Neuronal stem cell (in vitro differentiated cells): ENCODE results near the gene CALML4.

Experiments
- DNase-seq: peaks from one replicate; pipeline ENCODE4 v3.0.0-alpha.2; 2013; ENCODE audit warnings: low spot score
- H2AFZ ChIP-seq: one replicate; pipeline ENCODE4 v1.6.1; 2013; ENCODE audit warnings: mild to moderate bottlenecking, low read length, inconsistent platforms
- H2AK5ac ChIP-seq: 2 replicates; pipeline ENCODE4 v1.6.1; 2013; ENCODE audit warnings: low read depth, mild to moderate bottlenecking, inconsistent platforms, low read length, moderate library complexity, mixed read lengths
- H2BK120ac ChIP-seq: 2 replicates; pipeline ENCODE4 v1.6.1; 2013; ENCODE audit warnings: low read depth, mild to moderate bottlenecking, inconsistent platforms, low read length, moderate library complexity, mixed read lengths
- H2BK12ac ChIP-seq: one replicate; pipeline ENCODE4 v1.6.1; 2013; ENCODE audit warnings: low read length, inconsistent platforms
- H2BK15ac ChIP-seq: 2 replicates; pipeline ENCODE4 v1.6.1; 2013; ENCODE audit warnings: mild to moderate bottlenecking, low read length, inconsistent platforms, mixed read lengths
- H2BK5ac ChIP-seq: one replicate; pipeline ENCODE4 v1.6.1; 2013; ENCODE audit warnings: inconsistent platforms, mild to moderate bottlenecking, low read length, moderate library complexity
- H3K14ac ChIP-seq: one replicate; pipeline ENCODE4 v1.6.1; 2013; ENCODE audit warnings: low read length, inconsistent platforms
- H3K18ac ChIP-seq: 2 replicates; pipeline ENCODE4 v1.6.1; 2013; ENCODE audit warnings: low read length, inconsistent platforms
- H3K23ac ChIP-seq: 2 replicates; pipeline ENCODE4 v1.6.1; 2013; ENCODE audit warnings: low read depth, mild to moderate bottlenecking, mixed read lengths, low read length, inconsistent platforms; ENCODE audit not compliant: poor library complexity
- H3K27ac ChIP-seq: replicated peaks from 3 replicates; pipeline ENCODE4 v1.5.1; 2013; ENCODE audit warnings: low read length, inconsistent platforms
- H3K27me3 ChIP-seq, 3 experiments: 2 replicates each; pipeline ENCODE4 v1.6.1; 2013; ENCODE audit warnings: low read length in 3 of 3, mild to moderate bottlenecking in 2 of 3, inconsistent platforms in 1 of 3, low read depth in 1 of 3, mixed read lengths in 1 of 3, moderate library complexity in 1 of 3; ENCODE audit not compliant: control insufficient read depth in 3 of 3, insufficient read depth in 3 of 3
- H3K36me3 ChIP-seq, 2 donors: replicated peaks in 1 of 2; 2 replicates each; pipeline ENCODE4 v1.6.1; 2013; ENCODE audit warnings: low read length in 2 of 2; ENCODE audit not compliant: control insufficient read depth in 2 of 2, insufficient read depth in 2 of 2
- H3K4ac ChIP-seq: 2 replicates; pipeline ENCODE4 v1.6.1; 2013; ENCODE audit warnings: inconsistent platforms, mild to moderate bottlenecking, low read length, moderate library complexity
- H3K4me1 ChIP-seq, 2 donors: 1 replicate in 1 of 2; 2 replicates in 1 of 2; pipeline ENCODE4 v1.6.1; 2013; ENCODE audit warnings: low read length in 2 of 2, low read depth in 1 of 2; ENCODE audit not compliant: control insufficient read depth in 2 of 2, insufficient read depth in 1 of 2
- H3K4me2 ChIP-seq: one replicate; pipeline ENCODE4 v1.6.1; 2013; ENCODE audit warnings: mild to moderate bottlenecking, low read length, inconsistent platforms; ENCODE audit not compliant: insufficient read depth, poor library complexity, severe bottlenecking
- H3K4me3 ChIP-seq, 2 donors: 2 replicates each; pipeline ENCODE4 v1.5.1; 2013; ENCODE audit warnings: low read length in 2 of 2, mild to moderate bottlenecking in 2 of 2, inconsistent platforms in 1 of 2, moderate library complexity in 1 of 2
- H3K79me1 ChIP-seq: one replicate; pipeline ENCODE4 v1.6.1; 2013; ENCODE audit warnings: low read depth, mild to moderate bottlenecking, inconsistent platforms, low read length, moderate library complexity
- H3K9ac ChIP-seq: one replicate; pipeline ENCODE4 v1.6.1; 2013; ENCODE audit warnings: mild to moderate bottlenecking, low read depth, low read length, inconsistent platforms; ENCODE audit not compliant: poor library complexity
- H3K9me3 ChIP-seq, 2 donors: replicated peaks in 1 of 2; 2 replicates each; pipeline versions ENCODE3 to v1.6.1; 2013; ENCODE audit warnings: low read length in 2 of 2, mild to moderate bottlenecking in 2 of 2, inconsistent platforms in 1 of 2, low read depth in 1 of 2, mixed read lengths in 1 of 2, moderate library complexity in 1 of 2; ENCODE audit not compliant: control insufficient read depth in 2 of 2, insufficient read depth in 1 of 2
- H4K8ac ChIP-seq: one replicate; pipeline ENCODE4 v1.6.1; 2013; ENCODE audit warnings: low read depth, mild to moderate bottlenecking, inconsistent platforms, low read length, moderate library complexity
- H4K91ac ChIP-seq: one replicate; pipeline ENCODE4 v1.6.1; 2013; ENCODE audit warnings: low read length, low read depth, mild to moderate bottlenecking, inconsistent platforms; ENCODE audit not compliant: poor library complexity
- WGBS, 2 donors: extraction: QIAGEN DNeasy Blood & Tissue Kit; methylation state at CpG; one replicate each; pipeline ENCODE4 v1.1.7; 2013; ENCODE audit warnings: missing lambda C conversion rate in 2 of 2, mixed read lengths in 1 of 2; ENCODE audit not compliant: insufficient read length in 2 of 2, insufficient replicate concordance in 1 of 2; ENCODE audit errors: extremely low coverage in 2 of 2; 5-methylcytosine and 5-hydroxymethylcytosine counted together

Gene CALML4

DNA sequence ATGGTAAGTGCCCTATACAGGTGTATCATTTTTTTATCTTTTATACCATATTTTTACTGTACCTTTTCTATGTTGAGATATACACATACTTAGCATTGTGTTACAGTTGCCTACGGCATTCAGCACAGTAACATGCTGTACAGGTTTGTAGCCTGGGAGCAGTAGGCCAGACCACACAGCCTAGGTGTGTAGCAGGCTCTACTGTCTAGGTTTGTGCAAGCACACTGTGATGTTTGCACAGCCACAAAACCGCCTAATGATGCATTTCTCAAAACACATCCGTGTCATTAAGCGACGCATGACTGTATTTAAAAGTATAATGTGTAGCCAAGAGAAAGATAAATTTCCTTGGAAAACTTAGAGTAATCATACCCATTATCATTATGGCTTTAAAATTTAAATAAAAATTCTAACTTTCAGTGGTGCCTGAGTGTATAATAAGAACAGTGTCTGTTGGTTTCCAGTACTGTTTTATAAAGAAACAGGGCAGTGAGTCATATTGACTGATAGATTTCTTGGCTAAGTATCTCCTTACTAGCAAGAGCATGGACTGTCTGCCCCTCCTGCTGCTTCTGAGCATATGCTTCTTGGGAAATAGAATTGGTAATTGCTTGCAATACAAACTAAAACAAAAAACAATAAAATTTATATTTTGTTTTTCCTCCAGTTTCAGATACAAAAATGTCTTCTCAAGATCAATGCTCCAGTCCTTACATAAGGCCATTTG is 18.3 kb downstream of the CALML4 start:
- no peak overlapping the region for H2BK15ac ChIP-seq
- no peak overlapping the region for H3K4ac ChIP-seq
- no peak overlapping the region for H2AFZ ChIP-seq
- no CpG with 5 or more reads among the region's 5 CpGs for WGBS, 2 donors
- peaks cover 20 to 100% of the 10 kb centered on the region in 2 donors for H3K36me3 ChIP-seq
- H3K23ac ChIP-seq, result no peak overlapping the region
- H2BK5ac ChIP-seq, result no peak overlapping the region
- no peaks in the 10 kb centered on the region for H3K27me3 ChIP-seq
- H2BK120ac ChIP-seq, result no peak overlapping the region
- H3K14ac ChIP-seq, result no peak overlapping the region
- no peaks in the 10 kb centered on the region for H3K9me3 ChIP-seq
- no peak overlapping the region for H4K8ac ChIP-seq
- no peak overlapping the region for H2BK12ac ChIP-seq
- H2AK5ac ChIP-seq, result no peak overlapping the region
- H3K79me1 ChIP-seq, result no peaks in the 10 kb centered on the region
- no peak overlapping the region for H3K18ac ChIP-seq
- no peak overlapping the region for H3K27ac ChIP-seq
- H4K91ac ChIP-seq, result no peak overlapping the region
- H3K4me2 ChIP-seq, result no peak overlapping the region
- no peak for DNase-seq
- no peak overlapping the region for H3K4me3 ChIP-seq
- H3K4me1 ChIP-seq, result no peaks in the 10 kb centered on the region
- no peak overlapping the region for H3K9ac ChIP-seq

DNA sequence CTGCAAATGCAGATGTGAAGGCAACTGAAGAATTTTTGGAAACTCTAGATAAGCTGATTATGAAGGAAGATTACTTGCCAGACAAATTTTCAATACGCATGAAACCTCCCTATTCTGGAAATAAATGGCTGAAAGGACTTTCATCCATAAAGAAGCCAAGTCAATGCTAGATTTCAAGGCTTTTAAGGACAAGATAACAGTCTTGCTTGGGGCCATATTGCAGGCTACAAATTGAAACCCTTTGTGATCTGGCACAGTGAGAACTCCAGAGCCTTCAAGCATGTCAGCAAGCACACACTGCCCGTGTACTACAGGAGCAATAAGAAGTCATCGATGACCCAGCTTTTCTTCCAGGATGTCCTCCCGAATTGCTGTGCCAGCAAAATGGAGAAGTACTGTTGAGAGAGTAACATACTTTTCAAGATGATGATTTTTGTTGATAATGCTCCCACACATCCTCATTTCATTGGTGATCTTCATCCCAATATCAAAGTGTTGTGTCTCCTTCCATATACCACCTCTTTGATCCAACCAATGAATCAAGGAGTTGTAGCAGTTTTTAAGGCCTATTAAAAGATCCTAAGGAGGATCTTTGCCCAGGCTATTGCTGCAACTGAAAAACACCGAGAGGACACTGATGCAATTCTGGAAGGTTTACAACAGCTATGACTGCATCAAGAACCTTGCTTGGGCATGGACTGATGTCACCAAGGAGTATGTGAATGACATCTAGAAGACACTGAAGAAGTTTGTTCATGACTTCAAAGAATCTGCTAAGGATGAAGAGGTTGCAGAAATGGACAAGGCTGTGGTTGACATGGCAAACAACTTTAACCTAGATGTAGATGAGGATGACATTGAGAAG is 20.3 kb downstream of the CALML4 start:
- Histone ChIP-seq H3K14ac (no peak overlapping the region), H3K36me3 (peaks cover 23 to 98% of the 10 kb centered on the region in 2 donors), H2AFZ (no peak overlapping the region), H3K4me3 (no peak overlapping the region), H2BK15ac (no peak overlapping the region), H4K8ac (no peak overlapping the region), H3K9me3 (no peaks in the 10 kb centered on the region), H2BK5ac (no peak overlapping the region), H3K23ac (no peak overlapping the region), H3K18ac (no peak overlapping the region), H3K9ac (no peak overlapping the region), H3K79me1 (no peaks in the 10 kb centered on the region), H3K4me2 (no peak overlapping the region), H4K91ac (no peak overlapping the region), H3K4me1 (no peaks in the 10 kb centered on the region), H3K27me3 (no peaks in the 10 kb centered on the region), H2AK5ac (no peak overlapping the region), H3K4ac (no peak overlapping the region), H2BK120ac (no peak overlapping the region), H3K27ac (no peak overlapping the region), H2BK12ac (no peak overlapping the region)
- WGBS, 2 donors, result no CpG with 5 or more reads among the region's 5 CpGs
- no peak for DNase-seq

DNA sequence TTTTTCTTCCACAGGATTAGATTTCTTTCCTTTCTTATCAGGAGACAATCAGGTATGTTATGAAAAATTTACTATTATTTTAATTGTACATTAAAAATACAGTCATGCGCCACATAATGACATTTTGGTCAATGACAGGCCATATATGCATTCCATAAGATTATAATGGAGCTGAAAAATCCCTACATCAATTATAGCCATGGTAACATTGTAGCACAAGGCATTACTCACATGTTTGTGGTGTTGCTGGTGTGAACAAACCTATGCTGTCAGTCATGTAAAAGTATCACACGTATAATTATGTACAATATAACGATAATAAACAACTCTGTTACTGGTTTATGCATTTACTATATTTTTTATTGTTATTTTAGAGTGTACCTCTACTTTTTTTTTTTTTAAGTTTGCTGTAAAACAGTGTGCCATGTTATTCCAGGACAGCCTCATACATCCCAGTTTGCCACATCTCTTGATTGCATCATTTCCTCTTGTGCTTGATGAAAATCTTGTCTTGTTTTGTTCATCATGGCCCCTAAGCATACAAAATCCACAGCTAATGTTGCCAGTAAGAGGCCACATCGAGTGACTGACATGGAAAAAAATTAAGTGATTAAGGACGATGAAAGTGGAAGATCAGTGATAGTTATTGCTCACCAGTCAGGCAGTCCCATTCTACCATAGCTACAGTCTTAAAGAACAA is 21.4 kb downstream of the CALML4 start:
- Histone ChIP-seq H3K36me3 (peaks cover 23 to 95% of the 10 kb centered on the region in 2 donors), H2BK12ac (no peak overlapping the region)

DNA sequence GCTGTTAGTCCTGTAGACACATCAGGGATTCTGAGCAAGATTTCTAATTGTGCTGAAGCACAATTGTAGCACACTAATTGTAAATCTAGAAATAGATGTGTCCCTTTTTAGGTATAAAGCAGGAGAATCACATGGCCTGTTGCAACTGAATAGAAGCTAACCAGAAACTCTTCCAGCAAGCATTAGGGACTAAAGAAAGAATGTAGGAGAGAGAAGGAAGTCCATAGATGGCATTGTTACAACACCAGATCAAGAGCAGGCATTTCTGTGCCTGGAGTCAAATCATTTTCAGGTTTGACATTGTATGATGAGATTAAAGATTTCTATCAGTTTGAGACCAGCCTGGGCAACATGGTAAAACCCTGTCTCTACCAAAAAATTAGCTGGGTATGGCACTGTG is 27.4 kb downstream of the CALML4 start:
- Histone ChIP-seq H2BK120ac (no peak overlapping the region), H2BK15ac (no peak overlapping the region), H4K91ac (no peak overlapping the region), H3K4me2 (no peak overlapping the region), H3K14ac (no peak overlapping the region), H2BK5ac (no peak overlapping the region), H3K18ac (no peak overlapping the region), H3K27ac (no peak overlapping the region), H3K9ac (no peak overlapping the region), H2BK12ac (no peak overlapping the region), H3K4me3 (no peak overlapping the region), H3K9me3 (no peaks in the 10 kb centered on the region), H3K23ac (no peak overlapping the region), H4K8ac (no peak overlapping the region), H3K4me1 (no peaks in the 10 kb centered on the region), H3K4ac (no peak overlapping the region), H3K27me3 (no peaks in the 10 kb centered on the region), H3K79me1 (peaks cover 2% of the 10 kb centered on the region), H2AK5ac (no peak overlapping the region), H3K36me3 (peaks cover 7 to 94% of the 10 kb centered on the region in 2 donors), H2AFZ (no peak overlapping the region)
- DNase-seq, result no peak

More for the DNA sequence above, 21.4 kb downstream of the CALML4 start:
- Histone ChIP-seq H2BK120ac (no peak overlapping the region), H4K91ac (no peak overlapping the region), H3K4ac (no peak overlapping the region), H3K9ac (no peak overlapping the region), H2BK5ac (no peak overlapping the region), H2BK15ac (no peak overlapping the region), H2AFZ (no peak overlapping the region), H3K18ac (no peak overlapping the region), H3K4me3 (no peak overlapping the region), H2AK5ac (no peak overlapping the region), H3K27me3 (no peaks in the 10 kb centered on the region), H3K14ac (no peak overlapping the region), H3K4me2 (no peak overlapping the region), H3K79me1 (no peaks in the 10 kb centered on the region), H3K23ac (no peak overlapping the region), H3K4me1 (no peaks in the 10 kb centered on the region), H3K27ac (no peak overlapping the region), H4K8ac (no peak overlapping the region), H3K9me3 (no peaks in the 10 kb centered on the region)
- DNase-seq, result no peak
- no CpG with 5 or more reads among the region's 5 CpGs for WGBS, 2 donors
